Neural crest cell (in vitro differentiated cells): ENCODE results near the gene GNA12. TPM values are rescaled to one million over a fixed set of nuclear protein-coding genes. Genes with fewer than 3 reads are reported as not detected.

ENCODE experiments used
- DNase-seq: peaks from one replicate; pipeline ENCODE4 v3.0.0; 2021; ENCODE audit warnings: low read depth, mixed read lengths, low spot score
- H3K27ac Mint-ChIP-seq: one replicate; pipeline ENCODE4 v1.8.0; 2021; ENCODE audit warnings: mild to moderate bottlenecking, mixed read lengths; ENCODE audit not compliant: unreplicated experiment
- H3K27me3 Mint-ChIP-seq: 2 replicates; pipeline ENCODE4 v1.8.0; 2021; ENCODE audit warnings: low read depth, mild to moderate bottlenecking, mixed read lengths
- H3K36me3 Mint-ChIP-seq: 2 replicates; pipeline ENCODE4 v1.8.0; 2021; ENCODE audit warnings: low read depth, mild to moderate bottlenecking, mixed read lengths
- H3K4me1 Mint-ChIP-seq: 2 replicates; pipeline ENCODE4 v1.8.0; 2021; ENCODE audit warnings: mixed read lengths
- H3K4me3 Mint-ChIP-seq: one replicate; pipeline ENCODE4 v1.8.0; 2021; ENCODE audit warnings: mild to moderate bottlenecking, mixed read lengths
- H3K9me3 Mint-ChIP-seq: 2 replicates; pipeline ENCODE4 v1.8.0; 2021; ENCODE audit warnings: mixed read lengths
- total RNA-seq: library from RNA; stranded (reverse); gene quantifications from 2 replicates; pipeline ENCODE4 v1.2.1, GENCODE V29; 2021
- TF ChIP-seq, protein P1 (sequence below): fragments of 200-600 bp; sonication (generic); conservative IDR thresholded peaks from 2 replicates; pipeline ENCODE4 v1.5.0; 2021; ENCODE audit warnings: antibody characterized with exemption, mild to moderate bottlenecking

The GNA12 gene
- total RNA-seq, 1 donor from 2014 or later, result 63.5 TPM

- Mint-ChIP-seq H3K27me3 (no peaks in the 10 kb centered on the region), H3K9me3 (peaks cover 2% of the 10 kb centered on the region), H3K27ac (no peak overlapping the region), H3K36me3 (no peaks in the 10 kb centered on the region), H3K4me3 (no peak overlapping the region), H3K4me1 (peaks cover 4% of the 10 kb centered on the region)
- DNase-seq, result no peak
- TF ChIP-seq, protein P1, sequence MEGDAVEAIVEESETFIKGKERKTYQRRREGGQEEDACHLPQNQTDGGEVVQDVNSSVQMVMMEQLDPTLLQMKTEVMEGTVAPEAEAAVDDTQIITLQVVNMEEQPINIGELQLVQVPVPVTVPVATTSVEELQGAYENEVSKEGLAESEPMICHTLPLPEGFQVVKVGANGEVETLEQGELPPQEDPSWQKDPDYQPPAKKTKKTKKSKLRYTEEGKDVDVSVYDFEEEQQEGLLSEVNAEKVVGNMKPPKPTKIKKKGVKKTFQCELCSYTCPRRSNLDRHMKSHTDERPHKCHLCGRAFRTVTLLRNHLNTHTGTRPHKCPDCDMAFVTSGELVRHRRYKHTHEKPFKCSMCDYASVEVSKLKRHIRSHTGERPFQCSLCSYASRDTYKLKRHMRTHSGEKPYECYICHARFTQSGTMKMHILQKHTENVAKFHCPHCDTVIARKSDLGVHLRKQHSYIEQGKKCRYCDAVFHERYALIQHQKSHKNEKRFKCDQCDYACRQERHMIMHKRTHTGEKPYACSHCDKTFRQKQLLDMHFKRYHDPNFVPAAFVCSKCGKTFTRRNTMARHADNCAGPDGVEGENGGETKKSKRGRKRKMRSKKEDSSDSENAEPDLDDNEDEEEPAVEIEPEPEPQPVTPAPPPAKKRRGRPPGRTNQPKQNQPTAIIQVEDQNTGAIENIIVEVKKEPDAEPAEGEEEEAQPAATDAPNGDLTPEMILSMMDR, result no peak
These were observed 9.0 kb upstream of the GNA12 start for GRCh38 chr7:2853147-2853546.

GRCh38 chr7:2851497-2851896, 7.4 kb upstream of the GNA12 start:
- Mint-ChIP-seq H3K4me3 (no peak overlapping the region), H3K27me3 (no peaks in the 10 kb centered on the region), H3K27ac (no peak overlapping the region), H3K9me3 (peaks cover 2% of the 10 kb centered on the region), H3K4me1 (peaks cover 2% of the 10 kb centered on the region), H3K36me3 (no peaks in the 10 kb centered on the region)
- TF ChIP-seq, protein P1, result no peak
- no peak for DNase-seq

GRCh38 chr7:2849941-2850766, 6.0 kb upstream of the GNA12 start:
- Mint-ChIP-seq H3K4me1 (peaks cover 7% of the 10 kb centered on the region), H3K9me3 (peaks cover 7% of the 10 kb centered on the region), H3K4me3 (no peak overlapping the region), H3K36me3 (no peaks in the 10 kb centered on the region), H3K27me3 (no peaks in the 10 kb centered on the region), H3K27ac (no peak overlapping the region)
- TF ChIP-seq, protein P1, result no peak
- no peak for DNase-seq

DNA sequence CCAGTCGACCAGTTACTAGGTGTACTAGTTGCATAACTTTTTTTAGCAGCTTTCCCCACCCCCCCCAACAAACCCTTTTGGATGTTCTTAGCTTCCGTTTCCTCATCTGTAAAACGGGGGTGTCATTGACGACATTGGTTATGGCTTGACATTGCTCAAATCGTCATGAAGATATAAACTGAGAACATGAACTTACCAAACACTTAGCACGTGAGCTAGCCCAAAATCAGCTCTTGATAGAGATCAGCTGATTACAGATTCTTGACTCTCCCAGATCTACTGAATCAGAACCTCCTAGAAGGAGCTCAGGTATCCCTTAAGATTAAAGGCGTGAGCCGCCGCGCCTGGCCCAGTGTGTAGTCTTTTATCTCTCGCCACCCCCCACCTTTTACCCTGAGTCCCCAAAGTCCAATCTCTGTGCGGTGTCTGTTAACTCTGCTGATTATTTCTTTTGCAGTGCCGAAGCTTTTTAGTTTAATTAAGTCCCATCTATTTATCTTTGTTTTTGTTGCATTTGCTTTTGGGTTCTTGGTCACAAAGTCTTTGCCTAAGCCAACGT, 1.0 kb upstream of the GNA12 start:
- Mint-ChIP-seq H3K9me3 (peaks cover 5% of the 10 kb centered on the region), H3K36me3 (peaks cover 8% of the 10 kb centered on the region), H3K27me3 (no peaks in the 10 kb centered on the region), H3K4me3 (peak overlapping the region; percentile 93), H3K4me1 (peaks cover 45% of the 10 kb centered on the region), H3K27ac (no peak overlapping the region)
- DNase-seq, result no peak
- TF ChIP-seq, protein P1, result no peak

- Mint-ChIP-seq H3K36me3 (peaks cover 14% of the 10 kb centered on the region), H3K9me3 (peaks cover 5% of the 10 kb centered on the region), H3K4me1 (peaks cover 52% of the 10 kb centered on the region), H3K4me3 (peak overlapping the region; percentile 90), H3K27ac (no peak overlapping the region), H3K27me3 (no peaks in the 10 kb centered on the region)
- TF ChIP-seq, protein P1, result no peak
- peak; percentile 16 for DNase-seq
These were observed 376 bp downstream of the GNA12 start for GRCh38 chr7:2843711-2844152.
